Gastroesophageal sphincter (tissue), 3 donors: ENCODE data around the gene SLC7A14.

Experiments
- CTCF ChIP-seq, 4 experiments: fragments of 200-600 bp in 2 of 4; fragments of 450-650 bp in 2 of 4; sonication (generic) in 1 of 4; IDR thresholded peaks; one replicate each; pipeline ENCODE4 v1.5.1; 2017 to 2019; ENCODE audit warnings: antibody characterized with exemption in 4 of 4, mild to moderate bottlenecking in 2 of 4, moderate library complexity in 2 of 4
- EP300 ChIP-seq: sonication (generic); formaldehyde crosslinking; IDR thresholded peaks from one replicate; pipeline ENCODE4 v1.6.1; 2017; ENCODE audit warnings: antibody characterized with exemption, mild to moderate bottlenecking
- POLR2A ChIP-seq, 2 donors: fragments of 450-650 bp; IDR thresholded peaks; one replicate each; pipeline ENCODE4 v1.6.1; 2017; ENCODE audit warnings: antibody characterized with exemption in 2 of 2, mild to moderate bottlenecking in 2 of 2, moderate library complexity in 1 of 2
- POLR2AphosphoS5 ChIP-seq: sonication (generic); formaldehyde crosslinking; IDR thresholded peaks from one replicate; pipeline ENCODE4 v1.6.1; 2017; ENCODE audit warnings: antibody characterized with exemption

GRCh38 chr3:170429050-170429449, 156.8 kb downstream of the SLC7A14 start:
- TF ChIP-seq CTCF (IDR thresholded peaks at IDR 0.05) (no peak), EP300 (no peak), POLR2A (IDR thresholded peaks at IDR 0.05) (no peak), POLR2AphosphoS5 (no peak)
